ENCODE results near the gene CRTAC1.

CRTAC1 gene, protein sequence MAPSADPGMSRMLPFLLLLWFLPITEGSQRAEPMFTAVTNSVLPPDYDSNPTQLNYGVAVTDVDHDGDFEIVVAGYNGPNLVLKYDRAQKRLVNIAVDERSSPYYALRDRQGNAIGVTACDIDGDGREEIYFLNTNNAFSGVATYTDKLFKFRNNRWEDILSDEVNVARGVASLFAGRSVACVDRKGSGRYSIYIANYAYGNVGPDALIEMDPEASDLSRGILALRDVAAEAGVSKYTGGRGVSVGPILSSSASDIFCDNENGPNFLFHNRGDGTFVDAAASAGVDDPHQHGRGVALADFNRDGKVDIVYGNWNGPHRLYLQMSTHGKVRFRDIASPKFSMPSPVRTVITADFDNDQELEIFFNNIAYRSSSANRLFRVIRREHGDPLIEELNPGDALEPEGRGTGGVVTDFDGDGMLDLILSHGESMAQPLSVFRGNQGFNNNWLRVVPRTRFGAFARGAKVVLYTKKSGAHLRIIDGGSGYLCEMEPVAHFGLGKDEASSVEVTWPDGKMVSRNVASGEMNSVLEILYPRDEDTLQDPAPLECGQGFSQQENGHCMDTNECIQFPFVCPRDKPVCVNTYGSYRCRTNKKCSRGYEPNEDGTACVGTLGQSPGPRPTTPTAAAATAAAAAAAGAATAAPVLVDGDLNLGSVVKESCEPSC

DNA sequence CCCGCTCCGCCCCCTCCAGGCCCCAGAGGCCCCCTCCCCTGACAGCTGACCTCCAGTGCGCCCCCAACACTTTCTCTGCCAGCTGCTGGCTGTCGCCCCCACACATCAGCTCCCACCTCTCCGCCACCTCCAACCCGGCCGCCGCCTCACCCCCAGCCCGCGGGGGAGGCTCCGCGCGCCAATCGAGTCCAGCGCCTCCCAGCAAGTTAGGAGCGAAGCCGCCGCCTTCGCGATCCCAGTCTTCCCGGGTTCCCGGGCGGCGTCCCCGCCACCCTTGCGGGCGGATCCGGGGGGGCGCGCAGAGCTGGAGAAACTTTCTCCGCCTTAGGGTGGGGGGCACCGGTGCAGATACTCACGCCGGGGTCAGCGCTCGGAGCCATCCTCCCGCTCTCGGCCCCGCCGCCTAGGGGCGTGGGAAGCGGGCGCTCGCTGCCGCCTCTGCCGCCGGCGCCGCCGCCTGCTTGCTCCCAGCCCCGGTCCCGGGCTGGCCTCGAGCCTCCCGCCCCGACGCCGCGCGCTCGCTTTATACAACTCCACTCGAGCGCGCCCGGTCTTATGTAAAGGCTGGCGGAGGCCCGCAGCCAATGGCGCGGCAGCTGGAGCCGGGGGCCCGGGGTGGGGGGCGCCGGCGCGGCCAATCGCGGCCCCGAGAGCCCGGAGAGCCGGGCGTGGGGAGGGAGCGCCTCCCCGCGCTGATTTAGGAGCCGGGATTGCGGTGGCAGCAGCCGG, at the start of gene CRTAC1:
TSS of gene CRTAC1 (minus strand) at position 529 of the 729 bp plus-strand sequence. CDS start at position 380, 149 bp downstream.
- DNase-seq (ENCODE audit: low read depth in 4 of 4, low spot score in 1 of 4), result no peak

DNA sequence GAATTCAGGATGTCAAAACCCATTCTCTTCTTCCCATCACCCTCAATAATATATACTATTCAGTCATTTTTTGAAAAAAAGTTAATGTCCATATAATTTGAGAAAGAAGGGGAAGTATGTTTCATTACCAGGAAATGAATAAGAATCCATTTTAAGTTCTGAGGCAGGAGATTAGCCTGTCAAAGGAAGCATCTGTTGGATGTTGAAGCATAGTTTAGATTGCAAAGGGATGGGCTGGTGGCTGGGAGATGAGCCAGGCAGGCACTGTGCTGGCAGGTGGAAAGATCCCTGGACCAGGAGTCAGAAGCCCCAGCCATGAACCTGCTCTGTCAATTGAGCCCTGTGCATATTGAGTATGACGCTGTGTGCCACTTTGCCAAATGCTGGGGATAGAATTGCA, 48.4 kb upstream of the CRTAC1 start:
- DNase-seq (ENCODE audit: low read depth in 4 of 4, low spot score in 1 of 4), result no peak

DNA sequence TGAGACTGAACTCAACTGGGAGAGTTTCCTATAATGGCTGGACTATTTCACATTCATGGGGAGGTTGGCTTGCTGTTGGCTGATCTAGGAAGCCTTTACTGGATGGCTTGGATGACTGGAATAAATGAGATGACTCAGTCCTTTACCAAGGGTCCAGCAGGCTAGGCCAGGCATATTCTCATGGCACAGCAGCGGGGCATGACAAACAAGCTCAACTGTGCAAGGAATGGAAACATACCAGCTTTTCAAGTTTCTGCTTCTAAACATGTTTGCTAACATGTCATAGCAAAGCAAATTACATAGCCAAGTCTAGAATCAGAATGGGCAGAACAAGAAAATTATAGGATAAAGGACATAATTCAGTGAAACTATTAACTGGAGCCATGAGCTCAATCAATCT, 46.8 kb upstream of the CRTAC1 start:
- DNase-seq (ENCODE audit: low read depth in 4 of 4, low spot score in 1 of 4), result no peak

DNA sequence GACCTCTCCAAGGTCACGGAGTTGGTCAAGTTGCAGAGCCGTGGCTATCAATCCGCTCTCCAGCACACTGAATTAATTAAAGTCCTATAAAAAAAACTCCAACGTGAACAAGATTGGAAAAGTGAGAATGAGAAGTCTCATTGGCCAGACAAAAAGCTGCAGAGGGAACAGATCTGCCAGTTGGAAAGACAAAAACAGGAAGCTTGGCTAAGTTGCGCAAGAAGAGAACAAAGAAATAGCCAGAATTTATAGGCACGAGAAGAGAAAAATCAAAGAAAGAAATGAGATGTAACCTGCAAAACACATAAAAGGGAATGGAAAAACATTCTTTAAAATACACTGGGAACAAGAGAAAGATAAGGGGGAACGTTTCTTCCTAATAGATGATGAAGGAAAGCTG, 45.7 kb upstream of the CRTAC1 start:
- DNase-seq (ENCODE audit: low read depth in 4 of 4, low spot score in 1 of 4), result no peak

DNA sequence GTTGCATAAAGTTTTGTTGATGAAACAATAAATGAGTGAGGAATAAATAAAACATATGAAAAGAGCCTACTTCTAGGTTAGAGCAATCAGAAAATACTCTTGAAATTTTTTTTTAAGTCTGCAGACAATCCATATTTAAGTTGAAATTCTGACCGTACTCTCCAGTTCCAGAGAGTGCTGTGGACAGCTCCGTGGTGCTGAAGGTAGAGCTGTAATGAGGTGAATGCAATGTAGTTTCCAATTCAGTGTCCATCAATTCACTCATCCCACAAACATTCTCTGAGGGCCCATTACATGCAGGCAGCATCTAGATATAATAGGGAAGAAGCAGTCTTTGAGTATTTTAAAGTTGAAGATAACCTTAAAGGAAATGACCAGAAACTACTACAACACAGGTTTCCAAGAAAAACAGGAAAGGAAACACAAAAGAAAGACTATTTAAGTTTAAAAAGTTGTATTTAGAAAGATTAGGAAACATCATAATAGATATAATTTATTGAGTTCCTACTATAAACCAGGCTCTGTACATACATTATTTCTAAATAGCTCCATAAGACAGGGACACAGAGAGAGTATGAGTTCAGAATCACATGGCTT, 44.0 kb upstream of the CRTAC1 start:
- no peak for DNase-seq (ENCODE audit: low read depth in 4 of 4, low spot score in 1 of 4)

DNA sequence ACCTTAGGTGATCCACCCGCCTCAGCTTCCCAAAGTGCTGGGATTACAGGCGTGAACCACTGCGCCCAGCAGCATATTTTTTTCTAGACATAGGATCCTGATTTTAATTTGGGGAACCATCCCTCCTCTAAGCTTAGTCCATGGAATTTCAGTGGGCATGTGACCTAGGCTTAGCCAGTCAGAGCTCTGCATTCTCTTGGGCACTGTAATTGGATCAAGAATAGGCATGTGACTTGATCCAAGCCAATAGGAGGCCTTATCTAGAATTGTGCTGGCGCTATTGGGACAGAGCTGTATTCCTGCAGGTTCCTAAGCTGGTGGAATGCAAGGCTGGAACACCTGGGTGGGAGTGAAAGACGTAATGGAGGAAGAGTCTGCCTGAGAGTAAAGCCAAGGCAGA, 36.7 kb upstream of the CRTAC1 start:
- no peak for DNase-seq (ENCODE audit: low read depth in 4 of 4, low spot score in 1 of 4)

DNA sequence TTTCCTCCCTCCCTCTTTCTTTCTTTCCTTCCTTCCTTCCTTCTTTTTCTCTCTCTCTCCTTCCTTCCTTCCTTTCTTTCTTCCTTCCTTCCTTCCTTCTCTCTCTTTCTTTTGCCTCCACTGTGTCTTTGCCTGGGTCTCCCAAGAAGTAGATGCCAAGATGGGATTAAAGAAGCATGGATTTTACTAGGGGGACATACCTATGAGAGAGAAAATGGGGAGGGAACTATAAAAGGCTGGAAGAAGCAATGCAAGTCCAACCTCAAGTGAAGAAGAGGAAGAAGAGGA, 33.3 kb upstream of the CRTAC1 start:
- no peak for DNase-seq (ENCODE audit: low read depth in 4 of 4, low spot score in 1 of 4)

DNA sequence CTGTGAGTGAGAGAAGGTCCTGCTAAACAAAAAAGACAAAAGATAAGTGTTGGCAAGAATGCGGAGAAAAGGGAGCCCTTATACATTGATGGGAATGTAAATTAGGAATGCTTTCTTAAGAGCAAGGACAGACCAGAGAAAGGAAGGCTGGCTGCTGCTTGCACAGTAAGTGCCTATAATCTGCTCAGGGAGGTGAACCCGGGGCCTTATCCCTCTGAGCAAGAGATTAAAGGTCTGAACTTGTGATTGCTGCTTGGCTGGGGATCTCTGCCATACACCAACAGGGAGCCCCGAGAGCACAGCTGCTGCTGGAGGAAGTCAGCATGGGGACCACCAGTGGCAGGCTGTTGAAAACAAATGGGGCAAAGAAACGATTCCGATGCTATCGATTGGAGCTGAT, 32.0 kb upstream of the CRTAC1 start:
- DNase-seq (ENCODE audit: low read depth in 4 of 4, low spot score in 1 of 4), result no peak

DNA sequence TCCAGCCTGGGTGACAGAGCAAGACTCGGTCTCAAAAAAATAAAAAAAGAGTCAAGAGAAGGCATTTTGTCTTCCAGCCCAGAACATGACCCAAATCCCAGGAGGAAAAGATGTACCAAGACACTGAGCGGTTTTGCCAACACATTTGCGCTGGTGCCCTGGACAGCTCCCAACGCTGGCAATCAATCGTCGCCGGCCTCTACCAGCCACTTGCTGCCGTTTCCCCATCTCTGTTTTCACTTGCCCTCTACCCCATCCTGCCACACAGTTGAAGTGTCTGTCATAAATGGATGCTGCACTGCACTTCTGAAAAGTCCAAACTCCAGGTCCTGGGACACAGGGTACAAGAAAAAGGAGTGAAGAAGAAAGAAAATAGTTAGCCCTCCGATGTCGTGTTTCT, 29.7 kb upstream of the CRTAC1 start:
- DNase-seq (ENCODE audit: low read depth in 4 of 4, low spot score in 1 of 4), result no peak

DNA sequence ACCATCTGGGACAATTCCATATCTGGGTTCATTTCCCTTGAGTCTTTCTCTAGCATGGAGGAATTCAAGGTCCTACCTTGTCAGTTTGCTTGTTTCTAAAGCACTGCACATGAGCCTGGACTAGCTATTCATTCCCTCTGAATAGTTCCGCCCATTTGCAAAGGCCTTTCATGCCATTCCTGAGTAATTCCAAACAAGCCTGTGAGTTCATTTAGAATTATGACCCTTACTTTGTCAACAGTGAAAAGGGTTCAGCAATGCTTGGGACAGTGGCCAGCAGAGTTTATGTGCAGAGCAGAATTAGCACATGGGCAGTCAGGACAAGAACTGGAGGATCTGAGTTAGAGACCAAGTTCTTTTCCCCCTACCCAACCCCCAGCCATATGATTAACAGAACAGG, 27.9 kb upstream of the CRTAC1 start:
- no peak for DNase-seq (ENCODE audit: low read depth in 4 of 4, low spot score in 1 of 4)

DNA sequence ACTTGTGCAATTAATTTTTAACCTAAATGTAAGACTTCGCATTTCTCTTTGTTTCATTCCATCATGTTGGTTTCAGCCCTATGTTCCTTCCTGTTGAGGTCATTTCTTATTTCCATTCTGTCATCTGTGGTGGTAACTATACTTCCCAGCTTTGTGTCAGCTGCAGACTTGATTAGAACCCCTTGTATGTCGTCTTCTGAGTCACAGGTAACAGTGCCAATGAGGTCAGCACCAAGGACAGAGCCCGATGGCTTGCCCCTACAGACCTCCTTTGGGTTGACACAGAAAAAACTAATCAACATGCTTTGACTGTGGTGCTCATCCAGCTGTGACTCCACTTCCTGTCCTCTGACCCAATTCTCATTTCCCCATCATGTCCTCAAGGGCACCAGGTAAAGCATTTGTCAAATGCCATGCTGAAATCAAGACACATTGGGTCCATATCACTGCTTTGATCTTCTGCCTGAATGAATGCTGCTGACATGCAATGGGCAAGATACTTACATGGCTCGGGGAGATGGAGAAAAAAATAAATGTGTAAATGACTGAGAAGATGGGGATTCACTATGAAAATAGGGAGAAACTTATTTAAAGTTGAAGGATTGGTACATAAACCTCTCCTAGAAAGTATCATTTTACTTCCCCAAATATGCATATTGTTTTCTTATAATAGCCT, 25.6 kb upstream of the CRTAC1 start:
- no peak for DNase-seq (ENCODE audit: low read depth in 4 of 4, low spot score in 1 of 4)

DNA sequence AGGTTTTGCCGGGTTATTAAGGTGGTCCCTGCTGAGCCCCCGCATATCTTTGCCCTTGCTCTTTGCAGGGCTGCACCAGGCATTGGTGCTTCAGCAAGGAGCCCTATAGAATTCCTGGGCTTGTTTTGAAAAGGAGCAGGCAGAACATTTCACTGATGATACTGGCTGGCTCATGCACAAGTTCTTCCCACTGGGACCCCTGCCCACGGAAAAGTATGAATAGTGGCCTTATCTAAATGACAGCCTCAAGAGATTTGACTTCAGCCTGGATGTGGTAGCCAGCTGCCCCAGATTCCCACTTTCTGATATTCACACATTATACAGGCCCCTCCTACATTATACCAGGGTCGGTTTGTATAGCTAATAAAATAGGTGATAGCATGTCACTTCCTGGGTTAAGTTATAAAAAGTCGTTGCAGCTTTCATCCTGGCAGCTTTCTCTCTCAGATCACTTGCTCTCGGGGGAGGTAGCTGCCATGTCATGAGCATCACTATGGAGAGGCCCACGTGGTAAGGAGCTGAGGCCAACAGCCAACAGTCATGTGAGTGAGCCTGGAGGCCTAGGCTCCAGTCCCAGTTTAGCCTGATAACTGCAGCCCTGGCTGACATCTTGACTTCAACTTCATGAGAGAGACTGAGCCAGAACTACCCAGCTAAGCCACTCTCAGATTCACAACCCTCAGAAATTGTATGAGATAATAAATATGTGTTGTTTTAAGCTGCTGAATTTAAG, 16.8 kb upstream of the CRTAC1 start:
- DNase-seq (ENCODE audit: low read depth in 4 of 4, low spot score in 1 of 4), result no peak

DNA sequence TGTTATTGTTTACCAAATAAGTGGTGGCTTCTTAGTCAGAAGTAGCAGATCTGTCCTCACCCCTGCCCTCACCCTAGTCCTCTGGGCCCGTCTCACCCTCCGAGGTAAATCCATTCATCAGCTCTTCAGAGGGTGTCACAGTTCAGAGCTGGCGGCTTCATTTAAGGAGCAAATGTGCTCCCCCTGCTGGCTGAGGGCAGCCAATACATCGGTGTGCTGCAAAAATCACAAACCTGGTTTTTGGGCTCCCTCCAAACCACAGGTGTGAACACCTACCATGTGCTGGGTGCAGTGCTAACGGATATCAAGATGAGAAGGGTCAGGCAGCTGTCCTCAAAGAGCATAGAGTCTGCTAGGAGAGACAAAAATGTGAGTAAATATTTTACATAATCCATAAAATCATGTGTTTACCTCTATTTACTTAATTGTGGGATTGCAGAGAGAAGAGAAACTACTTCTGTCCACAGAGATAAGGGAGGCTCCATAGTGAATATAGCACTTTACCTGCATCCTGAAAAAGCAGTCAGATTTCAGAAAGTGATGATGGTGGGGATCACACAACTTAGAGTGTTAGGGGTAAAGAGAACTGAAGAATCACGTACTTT, 15.5 kb upstream of the CRTAC1 start:
- DNase-seq (ENCODE audit: low read depth in 4 of 4, low spot score in 1 of 4), result peak; percentile 26 to 39 (median 35)

DNA sequence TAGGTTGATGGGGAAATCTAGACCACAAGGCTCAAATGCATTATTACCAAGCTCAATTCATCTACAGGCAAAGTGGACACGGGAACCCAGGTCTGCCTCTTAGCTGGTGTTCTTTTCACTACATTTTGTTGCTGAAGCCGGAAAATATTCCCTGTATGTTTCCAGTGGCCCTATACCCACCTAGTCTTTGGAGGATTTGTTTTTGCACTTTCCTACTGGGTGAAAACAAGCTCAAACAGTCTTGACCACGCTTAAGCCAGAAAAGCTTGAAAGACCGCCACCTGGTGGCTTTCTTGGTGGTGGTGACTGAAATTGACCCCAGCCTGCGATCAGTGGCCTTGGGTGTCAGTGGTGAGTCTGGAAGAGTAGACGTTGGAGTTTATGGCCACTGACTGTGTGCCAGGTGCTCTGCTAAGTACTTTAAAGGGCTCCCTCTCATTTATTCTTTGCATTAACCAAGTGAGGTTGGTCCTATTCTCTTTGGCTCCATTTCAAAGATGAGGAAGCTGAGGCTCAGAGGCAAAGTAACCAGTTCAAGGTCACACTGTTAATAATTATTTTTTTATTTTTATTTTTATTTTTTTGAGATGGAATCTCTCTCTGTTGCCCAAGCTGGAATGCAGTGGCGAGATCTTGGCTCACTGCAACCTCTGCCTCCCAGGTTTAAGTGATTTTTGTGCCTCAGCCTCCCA, 11.1 kb upstream of the CRTAC1 start:
- DNase-seq (ENCODE audit: low read depth in 4 of 4, low spot score in 1 of 4), result peak in 1 of 4 experiments; percentile 15

DNA sequence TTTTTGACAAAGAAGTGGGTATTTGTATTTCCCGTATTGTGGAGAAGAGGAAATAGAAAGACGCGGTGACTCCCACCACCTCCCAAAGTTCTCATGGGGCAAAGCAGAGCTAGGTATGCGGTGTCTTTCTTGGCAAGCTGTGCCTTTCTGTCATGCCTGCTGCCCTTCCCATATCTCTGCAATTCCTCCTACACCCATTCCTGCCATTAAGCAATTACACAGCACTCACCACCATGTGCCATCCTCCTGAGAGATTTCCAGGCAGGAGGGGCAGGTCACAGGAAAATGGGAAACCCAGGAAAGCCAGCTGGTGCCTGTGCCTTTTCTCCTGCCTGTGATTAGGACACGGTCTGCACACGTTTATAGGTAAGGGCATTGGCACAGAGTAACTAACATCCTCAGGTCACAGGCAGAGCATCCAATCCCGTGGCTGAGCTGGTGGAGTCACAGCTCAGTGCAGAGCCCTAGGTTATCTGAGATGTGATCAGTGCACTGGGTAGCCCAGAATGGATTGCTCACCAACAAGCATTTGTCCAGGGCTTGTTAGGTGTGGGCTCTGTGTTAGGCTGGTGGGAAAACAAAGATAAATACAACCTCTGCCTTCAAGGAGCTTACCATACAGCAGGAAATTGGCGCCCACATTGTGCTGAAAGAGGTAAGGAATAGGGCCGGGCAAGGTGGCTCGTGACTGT, 9.4 kb upstream of the CRTAC1 start:
- DNase-seq (ENCODE audit: low read depth in 4 of 4, low spot score in 1 of 4), result no peak

DNA sequence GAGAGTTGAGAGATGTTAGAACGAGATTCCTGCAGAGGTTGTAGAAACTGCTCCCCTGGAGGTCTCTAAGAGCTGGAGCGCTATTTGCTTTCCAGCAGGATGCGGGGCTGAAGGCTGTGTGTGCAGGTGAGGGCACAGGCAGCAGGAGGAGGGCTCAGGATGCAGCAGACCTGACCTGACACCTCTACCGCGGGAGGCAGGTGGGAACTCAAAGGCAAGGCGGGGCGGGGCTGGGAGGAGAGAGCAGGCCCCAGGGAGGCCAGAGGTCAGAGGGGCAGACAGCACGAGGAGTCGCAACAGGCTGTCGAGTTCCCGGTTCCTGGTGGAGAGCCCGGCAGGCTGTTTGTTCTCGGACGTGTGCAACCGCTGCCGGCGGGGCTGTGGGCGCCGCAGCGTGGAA, 7.9 kb upstream of the CRTAC1 start:
- no peak for DNase-seq (ENCODE audit: low read depth in 4 of 4, low spot score in 1 of 4)

DNA sequence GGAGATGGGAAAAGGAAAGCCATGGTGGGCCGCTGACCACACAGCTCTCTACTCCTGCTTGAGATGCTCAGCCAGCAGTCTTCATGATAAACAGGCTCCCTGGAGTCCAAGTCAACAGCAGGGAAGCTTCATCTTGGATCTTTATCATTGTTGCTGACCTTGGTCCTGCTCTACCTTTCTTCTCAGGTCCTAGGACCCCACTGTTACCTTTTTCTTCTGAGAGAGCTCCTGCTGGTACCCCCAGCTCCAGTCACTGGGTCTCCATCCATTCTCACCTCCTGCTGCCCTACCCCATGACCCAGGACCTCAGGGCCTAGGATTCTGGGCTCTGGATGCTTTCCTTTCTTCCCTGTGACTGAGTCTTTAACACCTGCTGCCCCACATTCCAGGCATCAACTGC, 5.2 kb upstream of the CRTAC1 start:
- no peak for DNase-seq (ENCODE audit: low read depth in 4 of 4, low spot score in 1 of 4)

DNA sequence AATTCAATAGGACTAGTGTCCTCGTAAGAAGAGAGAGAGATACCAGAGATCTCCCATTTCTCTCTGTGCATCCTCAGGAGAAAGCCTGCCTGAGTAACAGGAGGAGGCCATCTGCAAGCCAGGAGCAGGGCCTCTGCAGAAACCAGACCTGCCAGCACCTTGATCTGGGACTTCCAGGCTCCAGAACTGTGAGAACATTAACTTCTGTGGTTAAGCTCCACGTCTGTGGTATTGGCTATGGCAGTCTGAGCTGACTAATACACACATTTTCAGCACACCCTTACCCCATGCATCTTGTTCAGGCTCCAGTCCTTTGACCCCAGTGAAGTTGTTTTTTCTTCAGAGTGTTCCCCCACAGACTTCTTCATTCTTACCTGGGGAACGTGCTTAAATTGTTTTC, 3.1 kb upstream of the CRTAC1 start:
- DNase-seq (ENCODE audit: low read depth in 4 of 4, low spot score in 1 of 4), result no peak

DNA sequence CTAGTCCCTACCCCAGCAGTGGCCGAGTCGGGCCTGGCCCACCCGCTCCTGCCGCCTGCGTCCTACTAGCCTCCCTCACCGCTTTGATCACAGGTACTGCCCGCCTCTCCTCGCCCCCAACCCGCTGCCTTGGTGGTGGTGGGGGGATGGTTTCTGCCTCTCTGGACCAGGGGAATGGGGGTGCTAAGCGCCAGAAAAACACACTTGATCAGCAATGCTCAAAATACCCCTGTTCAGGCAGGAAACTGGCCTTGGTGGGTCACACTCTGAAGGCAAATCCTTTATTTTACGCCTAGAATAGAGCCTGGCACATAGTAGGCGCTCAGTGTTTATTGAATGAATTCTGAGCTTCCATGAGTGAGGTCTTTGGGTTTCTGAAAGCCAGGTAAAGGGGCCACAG, 1.0 kb upstream of the CRTAC1 start:
- DNase-seq (ENCODE audit: low read depth in 4 of 4, low spot score in 1 of 4), result no peak
